ENCODE measurements around the gene TCF12.

Gene TCF12

DNA sequence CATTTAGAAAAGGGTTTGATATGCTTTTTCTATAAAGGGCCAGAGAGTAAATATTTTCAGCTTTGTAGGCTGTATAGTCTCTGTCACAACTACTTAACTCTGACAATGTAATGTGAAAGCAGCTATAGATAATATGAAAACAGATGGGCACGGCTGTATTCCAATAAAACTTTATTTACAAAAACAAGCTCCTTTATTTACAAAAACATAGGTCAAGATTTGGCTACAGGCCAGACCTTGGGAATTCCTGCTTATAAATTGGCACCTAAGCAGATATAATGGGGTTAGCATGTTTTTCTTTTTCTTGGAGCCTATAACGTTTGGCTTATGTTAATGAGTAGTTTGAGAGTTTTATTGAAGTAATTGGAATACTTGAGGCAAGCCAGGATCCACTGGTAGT is 338.5 kb downstream of the TCF12 start:
- Histone ChIP-seq H3K9me3 (0 out of 2 replicates have a peak, but pooled peaks cover 2% of the 10 kb centered on the region), H3K27me3 (no peaks in the 10 kb centered on the region), H3K4me3 (ENCODE audit: low read depth, low read length) (no peak overlapping the region), H3K4me1 (peaks cover 42% of the 10 kb centered on the region), H3K36me3 (peaks cover 60% of the 10 kb centered on the region)
- TF ChIP-seq, protein P1, sequence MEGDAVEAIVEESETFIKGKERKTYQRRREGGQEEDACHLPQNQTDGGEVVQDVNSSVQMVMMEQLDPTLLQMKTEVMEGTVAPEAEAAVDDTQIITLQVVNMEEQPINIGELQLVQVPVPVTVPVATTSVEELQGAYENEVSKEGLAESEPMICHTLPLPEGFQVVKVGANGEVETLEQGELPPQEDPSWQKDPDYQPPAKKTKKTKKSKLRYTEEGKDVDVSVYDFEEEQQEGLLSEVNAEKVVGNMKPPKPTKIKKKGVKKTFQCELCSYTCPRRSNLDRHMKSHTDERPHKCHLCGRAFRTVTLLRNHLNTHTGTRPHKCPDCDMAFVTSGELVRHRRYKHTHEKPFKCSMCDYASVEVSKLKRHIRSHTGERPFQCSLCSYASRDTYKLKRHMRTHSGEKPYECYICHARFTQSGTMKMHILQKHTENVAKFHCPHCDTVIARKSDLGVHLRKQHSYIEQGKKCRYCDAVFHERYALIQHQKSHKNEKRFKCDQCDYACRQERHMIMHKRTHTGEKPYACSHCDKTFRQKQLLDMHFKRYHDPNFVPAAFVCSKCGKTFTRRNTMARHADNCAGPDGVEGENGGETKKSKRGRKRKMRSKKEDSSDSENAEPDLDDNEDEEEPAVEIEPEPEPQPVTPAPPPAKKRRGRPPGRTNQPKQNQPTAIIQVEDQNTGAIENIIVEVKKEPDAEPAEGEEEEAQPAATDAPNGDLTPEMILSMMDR (IDR thresholded peaks at IDR 0.05; ENCODE audit: low read depth, low read length) = no peak
- DNase-seq = no peak

GRCh38 chr15:57259568-57260040 is 341.2 kb downstream of the TCF12 start:
- Histone ChIP-seq H3K36me3 (peaks cover 59% of the 10 kb centered on the region), H3K27me3 (no peaks in the 10 kb centered on the region), H3K4me3 (ENCODE audit: low read depth, low read length) (peak overlapping the region; percentile 26), H3K9me3 (0 out of 2 replicates have a peak, but pooled peaks cover 2% of the 10 kb centered on the region), H3K4me1 (peaks cover 36% of the 10 kb centered on the region)
- TF ChIP-seq, protein P1 (IDR thresholded peaks at IDR 0.05; ENCODE audit: low read depth, low read length) = no peak
- DNase-seq = peak; percentile 90

- Histone ChIP-seq H3K36me3 (peaks cover 60% of the 10 kb centered on the region), H3K4me3 (ENCODE audit: low read depth, low read length) (no peak overlapping the region), H3K4me1 (peaks cover 18% of the 10 kb centered on the region; the same call in 1 of the 2 replicates), H3K9me3 (no peaks in the 10 kb centered on the region; the same call in 1 of the 2 replicates), H3K27me3 (no peaks in the 10 kb centered on the region)
- TF ChIP-seq, protein P1 (IDR thresholded peaks at IDR 0.05; ENCODE audit: low read depth, low read length) = no peak
- no peak for DNase-seq
Measured at GRCh38 chr15:57263520-57263919, 345.1 kb downstream of the TCF12 start.

- Histone ChIP-seq H3K4me3 (ENCODE audit: low read depth, low read length) (no peak overlapping the region), H3K9me3 (no peaks in the 10 kb centered on the region), H3K36me3 (peaks cover 64% of the 10 kb centered on the region), H3K4me1 (no peaks in the 10 kb centered on the region), H3K27me3 (no peaks in the 10 kb centered on the region)
- TF ChIP-seq, protein P1 (IDR thresholded peaks at IDR 0.05; ENCODE audit: low read depth, low read length) = no peak
- DNase-seq = no peak
Measured at GRCh38 chr15:57272771-57273357, 354.4 kb downstream of the TCF12 start.

GRCh38 chr15:57273402-57273801 is 355.0 kb downstream of the TCF12 start:
- TF ChIP-seq, protein P1 (IDR thresholded peaks at IDR 0.05; ENCODE audit: low read depth, low read length) = no peak
- no peaks in the 10 kb centered on the region for H3K9me3 ChIP-seq
- H3K4me1 ChIP-seq = no peaks in the 10 kb centered on the region
- DNase-seq = no peak
- no peaks in the 10 kb centered on the region for H3K27me3 ChIP-seq
- no peak overlapping the region for H3K4me3 ChIP-seq (ENCODE audit: low read depth, low read length)
- H3K36me3 ChIP-seq = peaks cover 59% of the 10 kb centered on the region

DNA sequence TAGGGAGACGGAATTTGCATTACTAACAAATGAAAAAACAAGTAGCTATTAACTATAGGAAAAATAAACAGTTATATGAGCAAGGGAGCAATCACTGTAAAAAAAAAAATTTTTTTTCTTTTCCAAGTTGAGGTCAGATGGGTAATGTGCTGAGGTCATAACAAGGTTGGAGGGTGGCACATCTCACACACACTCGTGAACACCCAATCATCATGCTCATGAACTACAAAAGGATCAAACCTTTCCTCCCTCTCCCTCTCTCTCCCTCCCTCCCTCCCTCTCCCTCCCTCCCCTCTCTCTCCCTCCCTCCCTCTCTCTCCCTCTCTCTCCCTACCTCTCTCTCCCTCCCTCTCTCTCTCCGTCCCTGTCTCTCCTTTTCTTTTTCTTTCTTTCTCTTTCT is 360.0 kb downstream of the TCF12 start:
- no peak for DNase-seq
- Histone ChIP-seq H3K27me3 (no peaks in the 10 kb centered on the region), H3K4me1 (no peaks in the 10 kb centered on the region), H3K36me3 (peaks cover 73% of the 10 kb centered on the region), H3K4me3 (ENCODE audit: low read depth, low read length) (no peak overlapping the region), H3K9me3 (no peaks in the 10 kb centered on the region)
- TF ChIP-seq, protein P1 (IDR thresholded peaks at IDR 0.05; ENCODE audit: low read depth, low read length) = no peak
